ENCODE results near the gene CWC22. TPM values are rescaled to one million over a fixed set of nuclear protein-coding genes. Genes with fewer than 3 reads are reported as not detected.
"Not testable (repeated sequence)": the region's sequence is repeated elsewhere in the genome, so short reads cannot be mapped to it uniquely, and the experiment has no call there.

CWC22 gene
- total RNA-seq, 2 donors from 2014 or later: 16.3 to 17.8 TPM

GRCh38 chr2:179936654-179937053, 70.4 kb downstream of the CWC22 start:
- no peaks in the 10 kb centered on the region for H3K27me3 ChIP-seq (replicated peaks; ENCODE audit: insufficient read depth)
- H3K4me3 ChIP-seq: no peak overlapping the region
- H3K4me1 ChIP-seq (replicated peaks): no peaks in the 10 kb centered on the region
- TF ChIP-seq, protein P1, sequence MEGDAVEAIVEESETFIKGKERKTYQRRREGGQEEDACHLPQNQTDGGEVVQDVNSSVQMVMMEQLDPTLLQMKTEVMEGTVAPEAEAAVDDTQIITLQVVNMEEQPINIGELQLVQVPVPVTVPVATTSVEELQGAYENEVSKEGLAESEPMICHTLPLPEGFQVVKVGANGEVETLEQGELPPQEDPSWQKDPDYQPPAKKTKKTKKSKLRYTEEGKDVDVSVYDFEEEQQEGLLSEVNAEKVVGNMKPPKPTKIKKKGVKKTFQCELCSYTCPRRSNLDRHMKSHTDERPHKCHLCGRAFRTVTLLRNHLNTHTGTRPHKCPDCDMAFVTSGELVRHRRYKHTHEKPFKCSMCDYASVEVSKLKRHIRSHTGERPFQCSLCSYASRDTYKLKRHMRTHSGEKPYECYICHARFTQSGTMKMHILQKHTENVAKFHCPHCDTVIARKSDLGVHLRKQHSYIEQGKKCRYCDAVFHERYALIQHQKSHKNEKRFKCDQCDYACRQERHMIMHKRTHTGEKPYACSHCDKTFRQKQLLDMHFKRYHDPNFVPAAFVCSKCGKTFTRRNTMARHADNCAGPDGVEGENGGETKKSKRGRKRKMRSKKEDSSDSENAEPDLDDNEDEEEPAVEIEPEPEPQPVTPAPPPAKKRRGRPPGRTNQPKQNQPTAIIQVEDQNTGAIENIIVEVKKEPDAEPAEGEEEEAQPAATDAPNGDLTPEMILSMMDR (IDR thresholded peaks at IDR 0.05): no peak
- DNase-seq (ENCODE audit: low spot score): no peak
- intact Hi-C loops (cut with DNase I): no loop called here
- no peaks in the 10 kb centered on the region for H3K36me3 ChIP-seq
- no peaks in the 10 kb centered on the region for H3K9me3 ChIP-seq
- H3K27ac ChIP-seq: no peak overlapping the region
- 100% methylated on average over 3 of the region's 3 CpGs for WGBS

DNA sequence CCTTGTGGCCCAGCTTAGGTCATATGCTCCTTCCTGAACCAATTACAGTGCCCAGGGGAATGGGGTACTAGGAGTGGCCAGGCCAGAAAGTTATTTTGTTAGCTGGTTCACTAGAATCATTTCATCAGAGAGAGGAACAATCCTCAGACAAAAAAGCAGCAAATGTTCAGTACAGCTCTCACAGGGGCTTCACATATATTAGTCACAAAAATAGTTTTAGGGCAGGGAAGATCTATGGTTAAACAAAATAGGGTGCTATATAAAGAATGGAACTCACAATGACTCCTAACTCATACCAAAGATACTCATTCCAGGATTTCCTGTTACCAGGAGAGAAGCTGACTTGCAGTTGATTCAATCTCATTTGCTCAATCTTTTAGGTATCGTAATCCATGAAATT, 71.0 kb downstream of the CWC22 start:
- DNase-seq (ENCODE audit: low spot score): no peak
- no peak overlapping the region for H3K4me3 ChIP-seq
- no peak for TF ChIP-seq POLR2AphosphoS5 (IDR thresholded peaks at IDR 0.05)
- TF ChIP-seq POLR2A (IDR thresholded peaks at IDR 0.05): no peak
- TF ChIP-seq, protein P1 (IDR thresholded peaks at IDR 0.05): no peak
- 96% methylated on average over 1 of the region's 1 CpG for WGBS
- intact Hi-C loops (cut with DNase I): no loop called here
- H3K9me3 ChIP-seq: no peaks in the 10 kb centered on the region
- H3K36me3 ChIP-seq: no peaks in the 10 kb centered on the region
- no peaks in the 10 kb centered on the region for H3K27me3 ChIP-seq (replicated peaks; ENCODE audit: insufficient read depth)
- H3K27ac ChIP-seq: no peak overlapping the region
- H3K4me1 ChIP-seq (replicated peaks): no peaks in the 10 kb centered on the region

DNA sequence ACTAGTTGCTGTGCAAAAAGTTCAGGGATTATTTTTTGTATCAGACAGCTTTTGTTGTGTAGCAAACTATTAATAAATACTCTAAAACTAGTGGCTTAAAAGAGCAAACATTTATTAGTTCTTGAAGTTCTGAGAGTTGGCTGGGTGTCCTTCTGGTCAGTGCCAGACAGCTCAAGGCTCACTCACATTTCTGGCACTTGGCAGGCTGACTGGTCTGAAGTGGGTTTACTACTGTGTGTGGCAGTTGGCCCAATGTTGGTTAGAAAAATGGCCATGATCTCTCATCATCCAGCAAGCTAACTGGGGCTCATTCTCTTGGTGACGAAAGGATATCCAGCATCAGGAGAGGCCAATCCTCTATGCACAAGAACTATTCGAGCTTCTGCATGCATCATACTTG, 74.3 kb downstream of the CWC22 start:
- H3K27me3 ChIP-seq (replicated peaks; ENCODE audit: insufficient read depth): no peaks in the 10 kb centered on the region
- H3K27ac ChIP-seq: no peak overlapping the region
- H3K4me3 ChIP-seq: no peak overlapping the region
- 70% methylated on average over 2 of the region's 2 CpGs for WGBS
- H3K9me3 ChIP-seq: no peaks in the 10 kb centered on the region
- peak; percentile 29 for DNase-seq (ENCODE audit: low spot score)
- H3K36me3 ChIP-seq: no peaks in the 10 kb centered on the region
- intact Hi-C loops (cut with DNase I): no loop called here
- no peaks in the 10 kb centered on the region for H3K4me1 ChIP-seq (replicated peaks)
- TF ChIP-seq POLR2A (IDR thresholded peaks at IDR 0.05): no peak
- no peak for TF ChIP-seq POLR2AphosphoS5 (IDR thresholded peaks at IDR 0.05)
- TF ChIP-seq, protein P1 (IDR thresholded peaks at IDR 0.05): no peak

- TF ChIP-seq POLR2A (IDR thresholded peaks at IDR 0.05): no peak
- TF ChIP-seq, protein P1 (IDR thresholded peaks at IDR 0.05): no peak
- no peak for TF ChIP-seq POLR2AphosphoS5 (IDR thresholded peaks at IDR 0.05)
- 66% methylated on average over 3 of the region's 3 CpGs for WGBS
These were observed 75.6 kb downstream of the CWC22 start for GRCh38 chr2:179931502-179931901.

GRCh38 chr2:179929997-179930396, 77.1 kb downstream of the CWC22 start:
- whole genome bisulfite sequencing: 94% methylated on average over 3 of the region's 3 CpGs
- H3K9me3 ChIP-seq; H3K4me1 ChIP-seq (replicated peaks); H3K27ac ChIP-seq; H3K36me3 ChIP-seq; DNase-seq (ENCODE audit: low spot score); intact Hi-C loops (cut with DNase I); H3K4me3 ChIP-seq; H3K27me3 ChIP-seq (replicated peaks; ENCODE audit: insufficient read depth): not testable (repeated sequence)

More at GRCh38 chr2:179931502-179931901, 75.6 kb downstream of the CWC22 start:
- H3K9me3 ChIP-seq: no peaks in the 10 kb centered on the region
- no peak overlapping the region for H3K4me3 ChIP-seq
- H3K4me1 ChIP-seq (replicated peaks): no peaks in the 10 kb centered on the region
- intact Hi-C loops (cut with DNase I): no loop called here
- DNase-seq (ENCODE audit: low spot score): no peak
- H3K27me3 ChIP-seq (replicated peaks; ENCODE audit: insufficient read depth): no peaks in the 10 kb centered on the region
- H3K36me3 ChIP-seq: no peaks in the 10 kb centered on the region
- H3K27ac ChIP-seq: no peak overlapping the region

All from prostate gland (tissue), 2 donors.